GM08714 (cell line): Measurements from ENCODE around the gene EPAS1.

ENCODE experiments used
- H3K4me3 ChIP-seq: fragments of 200-500 bp; sonication (Bioruptor generic); 2 replicates; pipeline ENCODE4 v1.5.1; 2014; ENCODE audit warnings: mild to moderate bottlenecking, low read length, inconsistent platforms
- ZNF274 ChIP-seq: IDR thresholded peaks from 2 replicates; pipeline ENCODE4 v1.6.1; 2012; ENCODE audit warnings: mild to moderate bottlenecking, low read depth, low read length

The EPAS1 gene

GRCh38 chr2:46284260-46284659 lies 12.9 kb upstream of the EPAS1 start:
- no peak for TF ChIP-seq ZNF274
- no peak overlapping the region for H3K4me3 ChIP-seq

GRCh38 chr2:46284796-46285195 lies 12.4 kb upstream of the EPAS1 start:
- TF ChIP-seq ZNF274: no peak
- no peak overlapping the region for H3K4me3 ChIP-seq

GRCh38 chr2:46286715-46287114 lies 10.5 kb upstream of the EPAS1 start:
- no peak for TF ChIP-seq ZNF274
- no peak overlapping the region for H3K4me3 ChIP-seq

- H3K4me3 ChIP-seq: no peak overlapping the region
- no peak for TF ChIP-seq ZNF274
These were observed 7.1 kb upstream of the EPAS1 start for GRCh38 chr2:46290078-46290477.

GRCh38 chr2:46293466-46293865 lies 3.7 kb upstream of the EPAS1 start:
- H3K4me3 ChIP-seq: no peak overlapping the region
- TF ChIP-seq ZNF274: no peak

GRCh38 chr2:46294176-46294836 lies 2.9 kb upstream of the EPAS1 start:
- TF ChIP-seq ZNF274: no peak

GRCh38 chr2:46296216-46296839 lies 879 bp upstream of the EPAS1 start:
- peak overlapping the region; percentile 50; the same call in 1 of the 2 replicates for H3K4me3 ChIP-seq
- no peak for TF ChIP-seq ZNF274

More at GRCh38 chr2:46294176-46294836, 2.9 kb upstream of the EPAS1 start:
- H3K4me3 ChIP-seq: no peak overlapping the region

GRCh38 chr2:46297546-46298271 lies 502 bp downstream of the EPAS1 start:
- TF ChIP-seq ZNF274: no peak
- H3K4me3 ChIP-seq: peak overlapping the region; percentile 79

GRCh38 chr2:46298272-46298521 lies 990 bp downstream of the EPAS1 start:
- TF ChIP-seq ZNF274: no peak
- peak overlapping the region; percentile 79; the same call in 1 of the 2 replicates for H3K4me3 ChIP-seq

- TF ChIP-seq ZNF274: no peak
- peak overlapping the region; percentile 79; the same call in 1 of the 2 replicates for H3K4me3 ChIP-seq
These were observed 1.5 kb downstream of the EPAS1 start for GRCh38 chr2:46298522-46299353.

GRCh38 chr2:46299365-46300263 lies 2.4 kb downstream of the EPAS1 start:
- peak overlapping the region; percentile 79; the same call in 1 of the 2 replicates for H3K4me3 ChIP-seq
- no peak for TF ChIP-seq ZNF274

GRCh38 chr2:46300406-46300832 lies 3.2 kb downstream of the EPAS1 start:
- H3K4me3 ChIP-seq: no peak overlapping the region
- TF ChIP-seq ZNF274: no peak

- no peak for TF ChIP-seq ZNF274
- H3K4me3 ChIP-seq: no peak overlapping the region
These were observed 4.9 kb downstream of the EPAS1 start for GRCh38 chr2:46302005-46302695.
